ENCODE measurements around the gene WNT11. TPM values are rescaled to one million over a fixed set of nuclear protein-coding genes. Genes with fewer than 3 reads are reported as not detected.

WNT11 gene
- polyA plus RNA-seq, 1 donor from 2014 or later, result 2.3 TPM

DNA sequence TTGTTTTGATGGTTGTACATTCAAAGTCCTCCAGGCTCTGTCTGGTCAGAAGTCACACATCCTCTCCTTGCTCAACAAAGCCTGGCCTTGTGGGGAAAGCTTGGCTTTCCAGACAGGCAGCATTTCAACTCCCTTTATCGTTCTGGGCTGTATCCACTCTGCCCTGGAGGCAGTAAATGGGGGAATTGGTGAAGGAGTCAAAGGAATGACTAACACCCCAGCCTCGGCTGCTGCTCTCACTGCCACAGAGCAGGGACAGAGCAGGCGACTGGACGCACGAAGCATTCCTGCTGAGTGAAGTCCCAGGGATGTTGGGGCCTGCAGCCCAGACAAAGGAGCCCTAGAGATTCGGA is 52.8 kb downstream of the WNT11 start:
- H3K27ac ChIP-seq (ENCODE audit: low read length), result no peak overlapping the region
- TF ChIP-seq SMC3 (conservative IDR thresholded peaks at IDR 0.05; ENCODE audit: poor library complexity) (no peak), EZH2 (IDR thresholded peaks at IDR 0.05; ENCODE audit: borderline replicate concordance, insufficient read depth, low read length, poor library complexity, severe bottlenecking) (no peak), REST (IDR thresholded peaks at IDR 0.05; ENCODE audit: borderline replicate concordance) (no peak), TAF1 (IDR thresholded peaks at IDR 0.05; ENCODE audit: low read depth) (no peak), POLR2AphosphoS5 (IDR thresholded peaks at IDR 0.05) (no peak), EP300 (conservative IDR thresholded peaks at IDR 0.05; ENCODE audit: poor library complexity, severe bottlenecking) (no peak), MXI1 (conservative IDR thresholded peaks at IDR 0.05; ENCODE audit: poor library complexity, severe bottlenecking) (no peak), RAD21 (conservative IDR thresholded peaks at IDR 0.05) (no peak)
- TF ChIP-seq, protein P1, sequence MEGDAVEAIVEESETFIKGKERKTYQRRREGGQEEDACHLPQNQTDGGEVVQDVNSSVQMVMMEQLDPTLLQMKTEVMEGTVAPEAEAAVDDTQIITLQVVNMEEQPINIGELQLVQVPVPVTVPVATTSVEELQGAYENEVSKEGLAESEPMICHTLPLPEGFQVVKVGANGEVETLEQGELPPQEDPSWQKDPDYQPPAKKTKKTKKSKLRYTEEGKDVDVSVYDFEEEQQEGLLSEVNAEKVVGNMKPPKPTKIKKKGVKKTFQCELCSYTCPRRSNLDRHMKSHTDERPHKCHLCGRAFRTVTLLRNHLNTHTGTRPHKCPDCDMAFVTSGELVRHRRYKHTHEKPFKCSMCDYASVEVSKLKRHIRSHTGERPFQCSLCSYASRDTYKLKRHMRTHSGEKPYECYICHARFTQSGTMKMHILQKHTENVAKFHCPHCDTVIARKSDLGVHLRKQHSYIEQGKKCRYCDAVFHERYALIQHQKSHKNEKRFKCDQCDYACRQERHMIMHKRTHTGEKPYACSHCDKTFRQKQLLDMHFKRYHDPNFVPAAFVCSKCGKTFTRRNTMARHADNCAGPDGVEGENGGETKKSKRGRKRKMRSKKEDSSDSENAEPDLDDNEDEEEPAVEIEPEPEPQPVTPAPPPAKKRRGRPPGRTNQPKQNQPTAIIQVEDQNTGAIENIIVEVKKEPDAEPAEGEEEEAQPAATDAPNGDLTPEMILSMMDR (IDR thresholded peaks at IDR 0.05; ENCODE audit: poor library complexity, severe bottlenecking), result no peak
- H3K4me2 ChIP-seq (ENCODE audit: low read length), result no peak overlapping the region
- H4K20me1 ChIP-seq (ENCODE audit: insufficient read depth), result no peaks in the 10 kb centered on the region
- H3K79me2 ChIP-seq (replicated peaks; ENCODE audit: insufficient read depth, low read length), result no peaks in the 10 kb centered on the region
- no peak overlapping the region for H2AFZ ChIP-seq (ENCODE audit: low read depth, low read length)
- H3K27me3 ChIP-seq (ENCODE audit: insufficient read depth, low read depth, low read length), result no peaks in the 10 kb centered on the region
- no peaks in the 10 kb centered on the region for H3K36me3 ChIP-seq (ENCODE audit: insufficient read depth, low read length)
- no peaks in the 10 kb centered on the region for H3K9me3 ChIP-seq (ENCODE audit: low read length)
- H3F3A ChIP-seq (ENCODE audit: insufficient read depth, low read length, poor library complexity, severe bottlenecking), result no peaks in the 10 kb centered on the region
- no peak overlapping the region for H3K9ac ChIP-seq (ENCODE audit: low read length)
- no peak overlapping the region for H3K4me3 ChIP-seq (ENCODE audit: low read length)
- no peaks in the 10 kb centered on the region for H3K9me2 ChIP-seq (ENCODE audit: insufficient read depth, low read length)

- Histone ChIP-seq H3K79me2 (replicated peaks; ENCODE audit: insufficient read depth, low read length) (no peaks in the 10 kb centered on the region), H3K9me2 (ENCODE audit: insufficient read depth, low read length) (no peaks in the 10 kb centered on the region), H3K36me3 (ENCODE audit: insufficient read depth, low read length) (no peaks in the 10 kb centered on the region), H3K4me3 (ENCODE audit: low read length) (no peak overlapping the region), H3K4me2 (ENCODE audit: low read length) (no peak overlapping the region), H2AFZ (ENCODE audit: low read depth, low read length) (no peak overlapping the region), H3K27ac (ENCODE audit: low read length) (no peak overlapping the region), H4K20me1 (ENCODE audit: insufficient read depth) (no peaks in the 10 kb centered on the region), H3F3A (ENCODE audit: insufficient read depth, low read length, poor library complexity, severe bottlenecking) (no peaks in the 10 kb centered on the region), H3K27me3 (ENCODE audit: insufficient read depth, low read depth, low read length) (no peaks in the 10 kb centered on the region), H3K9me3 (ENCODE audit: low read length) (no peaks in the 10 kb centered on the region), H3K9ac (ENCODE audit: low read length) (no peak overlapping the region)
- TF ChIP-seq SMC3 (conservative IDR thresholded peaks at IDR 0.05; ENCODE audit: poor library complexity) (no peak), TAF1 (IDR thresholded peaks at IDR 0.05; ENCODE audit: low read depth) (no peak), EP300 (conservative IDR thresholded peaks at IDR 0.05; ENCODE audit: poor library complexity, severe bottlenecking) (no peak), EZH2 (IDR thresholded peaks at IDR 0.05; ENCODE audit: borderline replicate concordance, insufficient read depth, low read length, poor library complexity, severe bottlenecking) (no peak), RAD21 (conservative IDR thresholded peaks at IDR 0.05) (no peak), REST (IDR thresholded peaks at IDR 0.05; ENCODE audit: borderline replicate concordance) (no peak)
- TF ChIP-seq, protein P1 (IDR thresholded peaks at IDR 0.05; ENCODE audit: poor library complexity, severe bottlenecking), result no peak
Measured at GRCh38 chr11:76152741-76153570, 53.3 kb downstream of the WNT11 start.
